HG02588 (cell line): ENCODE results near the gene LDHB.
"Not testable (repeated sequence)": the region's sequence is repeated elsewhere in the genome, so short reads cannot be mapped to it uniquely, and the experiment has no call there.

Experiments
- ATAC-seq: cut with Tn5 transposase; IDR thresholded peaks from one replicate; pipeline ENCODE4 v1.9.1; 2021; ENCODE audit warnings: mild to moderate bottlenecking, moderate library complexity; ENCODE audit not compliant: unreplicated experiment

The LDHB gene

DNA sequence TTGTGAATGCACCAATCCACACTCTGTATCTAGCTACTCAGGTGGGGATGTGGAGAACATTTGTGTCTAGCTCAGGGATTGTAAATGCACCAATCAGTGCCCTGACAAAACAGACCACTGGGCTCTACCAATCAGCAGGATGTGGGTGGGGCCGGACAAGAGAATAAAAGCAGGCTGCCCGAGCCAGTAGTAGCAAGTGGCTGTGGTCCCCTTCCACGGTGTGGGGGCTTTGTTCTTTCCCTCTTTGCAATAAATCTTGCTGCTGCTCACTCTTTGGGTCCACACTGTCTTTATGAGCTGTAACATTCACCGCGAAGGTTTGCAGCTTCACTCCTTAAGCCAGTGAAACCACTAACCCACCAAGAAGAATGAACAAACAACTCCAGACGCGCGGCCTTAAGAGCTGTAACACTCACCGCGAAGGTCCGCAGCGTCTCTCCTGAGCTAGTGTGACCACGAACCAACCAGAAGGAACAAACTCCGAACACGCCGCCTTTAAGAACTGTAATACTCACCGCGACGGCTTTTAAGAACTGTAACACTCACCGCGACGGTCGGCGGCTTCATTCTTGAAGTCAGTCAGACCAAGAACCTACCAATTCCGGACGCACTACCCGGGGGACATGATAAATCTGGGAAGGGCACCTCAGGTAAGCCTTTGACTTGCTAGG is 4.6 kb upstream of the LDHB start:
- ATAC-seq, result no peak

DNA sequence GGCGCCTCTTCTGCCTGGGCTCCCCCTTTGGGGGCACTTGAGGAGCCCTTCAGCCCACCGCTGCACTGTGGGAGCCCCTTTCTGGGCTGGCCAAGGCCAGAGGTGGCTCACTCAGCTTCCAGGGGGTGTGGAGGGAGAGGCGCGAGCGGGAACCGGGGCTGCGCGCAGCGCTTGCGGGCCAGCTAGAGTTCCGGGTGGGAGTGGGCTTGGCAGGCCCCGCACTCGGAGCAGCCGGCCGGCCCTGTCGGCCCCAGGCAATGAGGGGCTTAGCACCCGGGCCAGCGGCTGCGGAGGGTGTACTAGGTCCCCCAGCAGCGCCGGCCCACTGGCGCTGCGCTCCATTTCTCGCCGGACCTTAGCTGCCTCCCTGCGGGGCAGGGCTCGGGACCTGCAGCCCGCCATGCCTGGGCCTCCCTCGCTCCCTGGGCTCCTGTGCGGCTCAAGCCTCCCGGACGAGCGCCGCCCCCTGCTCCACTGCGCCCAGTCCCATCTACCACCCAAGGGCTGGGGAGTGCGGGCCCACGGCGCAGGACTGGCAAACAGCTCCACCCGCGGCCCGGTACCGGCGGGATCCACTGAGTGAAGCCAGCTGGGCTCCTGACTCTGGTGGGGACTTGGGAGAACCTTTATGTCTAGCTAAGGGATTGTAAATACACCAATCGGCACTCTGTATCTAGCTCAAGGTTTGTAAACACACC is 3.9 kb upstream of the LDHB start:
- ATAC-seq, result not testable (repeated sequence)

DNA sequence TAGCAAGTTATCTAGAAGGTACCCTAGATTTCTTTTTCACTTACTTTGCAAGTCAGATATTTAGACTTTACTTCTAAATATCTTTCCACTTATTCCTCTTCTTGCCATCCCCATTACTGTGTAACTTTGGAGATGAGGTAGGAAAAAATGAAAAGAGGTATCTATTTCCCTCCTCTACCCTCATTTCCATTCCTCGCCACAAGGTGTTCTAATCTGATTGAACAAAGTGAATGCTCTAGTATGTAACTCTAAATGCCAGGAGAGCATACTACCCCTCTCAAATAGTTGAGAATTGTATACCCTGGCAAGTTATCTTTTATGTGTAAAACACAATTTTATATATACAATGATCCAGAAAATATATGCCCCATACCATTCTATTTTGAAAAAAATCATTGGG is 1.7 kb upstream of the LDHB start:
- no peak for ATAC-seq

DNA sequence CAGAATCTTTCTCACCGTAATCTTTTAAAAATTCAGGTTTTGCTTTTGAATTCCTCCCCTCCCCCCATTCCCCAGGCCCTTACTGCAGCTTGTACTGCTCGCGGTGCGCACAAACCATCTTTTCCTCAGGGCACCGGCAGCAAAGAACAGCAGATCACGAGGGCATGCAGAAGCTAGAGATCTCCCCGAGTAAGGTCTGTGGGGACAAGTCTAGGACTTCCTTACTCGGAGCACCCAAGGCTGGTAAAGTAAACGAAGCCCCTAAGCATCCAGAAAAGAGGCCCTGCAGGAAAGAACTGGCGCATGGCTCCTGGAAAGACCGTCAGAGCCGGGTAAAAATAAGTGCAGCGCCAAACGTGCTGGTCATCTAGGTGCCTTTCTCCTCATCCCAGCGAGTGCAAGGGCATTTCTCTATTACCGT is 727 bp downstream of the LDHB start:
- ATAC-seq, result peak; percentile 33

DNA sequence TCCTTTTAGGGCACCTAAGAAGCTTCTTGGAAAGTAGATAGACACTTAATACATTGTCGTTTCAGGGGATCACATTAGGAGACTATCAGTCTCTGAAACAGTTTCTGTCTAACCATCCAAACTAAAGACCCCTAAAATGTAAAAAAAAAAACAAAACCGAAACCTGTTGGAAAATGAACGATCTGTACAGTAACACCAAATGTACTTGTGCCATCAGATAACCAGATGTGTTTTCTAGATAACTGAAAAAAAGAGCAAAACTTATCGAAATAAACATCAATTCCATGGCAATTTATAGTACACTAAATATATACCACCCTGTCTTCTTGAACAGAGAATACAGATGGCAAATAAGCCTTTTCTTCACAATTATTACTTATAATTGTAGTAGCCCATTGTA is 2.1 kb downstream of the LDHB start:
- ATAC-seq, result no peak

DNA sequence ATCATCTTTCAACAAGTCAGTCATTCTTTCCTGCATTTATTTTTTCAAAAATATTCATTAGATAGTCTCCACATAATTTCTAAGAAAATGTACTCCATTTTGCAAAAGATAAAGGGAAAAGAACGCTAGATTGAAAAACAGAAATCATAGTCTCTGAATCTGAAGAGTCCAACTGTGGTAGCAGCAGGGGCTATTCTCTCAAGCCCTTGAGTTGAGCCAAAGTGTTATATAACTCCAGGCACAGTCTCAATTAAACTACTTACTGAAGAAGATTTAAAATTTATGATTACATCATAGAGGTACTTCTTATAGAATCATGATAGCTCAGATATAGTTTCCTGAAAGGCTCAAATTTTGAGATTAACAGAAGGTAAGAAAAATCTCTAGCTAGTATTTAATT is 5.8 kb downstream of the LDHB start:
- no peak for ATAC-seq

DNA sequence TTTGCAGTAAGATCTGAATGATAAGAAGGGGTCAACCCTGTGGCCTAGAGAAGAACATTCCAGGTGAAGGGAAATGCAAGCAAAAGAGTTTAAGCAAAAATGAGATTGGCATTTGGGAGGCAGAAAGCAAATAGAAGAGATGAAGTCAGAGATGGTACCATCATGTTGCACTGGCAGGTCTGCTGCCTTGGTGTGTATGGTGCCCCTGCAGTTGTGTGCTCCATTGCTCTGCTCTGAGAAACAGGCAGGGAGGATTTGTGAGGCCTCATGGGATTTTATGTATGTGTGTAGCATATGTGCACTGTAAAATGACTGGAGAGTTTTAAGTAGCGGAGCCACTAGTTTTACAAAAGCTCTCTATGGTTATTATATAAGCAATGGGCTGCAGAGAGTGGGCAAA is 6.6 kb downstream of the LDHB start:
- no peak for ATAC-seq

DNA sequence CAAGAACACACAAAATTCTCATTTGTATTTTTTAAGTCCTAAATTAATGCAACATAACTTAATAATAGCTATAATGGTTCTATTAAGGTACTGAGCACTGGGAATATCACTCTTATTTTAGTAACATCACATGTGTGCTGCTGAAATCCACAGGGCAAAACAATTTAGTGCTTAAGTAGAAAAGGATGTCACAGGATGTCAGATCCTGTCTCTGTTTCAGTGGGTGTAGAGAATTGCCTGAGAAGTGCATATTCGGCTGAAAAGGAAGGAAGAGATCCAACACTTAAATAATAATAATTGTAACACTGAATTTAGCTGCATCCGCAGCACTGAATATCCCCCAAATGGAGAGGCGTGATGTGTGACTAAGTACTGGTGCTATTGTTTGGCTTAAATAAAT is 8.6 kb downstream of the LDHB start:
- no peak for ATAC-seq

DNA sequence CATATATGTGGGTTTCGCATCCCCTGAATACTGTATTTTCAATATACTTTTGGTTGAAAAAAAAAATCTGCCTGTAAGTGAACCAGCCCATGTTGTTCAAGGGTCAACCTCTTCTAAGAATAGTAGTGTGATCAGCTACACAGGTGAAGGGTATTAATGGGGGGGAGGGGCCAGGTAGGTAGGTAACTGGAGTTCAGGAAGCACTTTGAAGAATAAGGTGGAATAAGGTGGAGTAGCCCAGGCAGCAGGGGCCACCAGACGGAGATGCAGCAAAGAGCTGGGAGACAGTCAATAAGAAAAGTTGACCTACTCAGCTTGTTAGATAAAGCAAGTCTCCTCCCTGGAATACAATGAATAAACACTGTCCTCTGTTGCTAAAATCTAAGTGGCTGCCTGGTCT is 9.3 kb downstream of the LDHB start:
- no peak for ATAC-seq

DNA sequence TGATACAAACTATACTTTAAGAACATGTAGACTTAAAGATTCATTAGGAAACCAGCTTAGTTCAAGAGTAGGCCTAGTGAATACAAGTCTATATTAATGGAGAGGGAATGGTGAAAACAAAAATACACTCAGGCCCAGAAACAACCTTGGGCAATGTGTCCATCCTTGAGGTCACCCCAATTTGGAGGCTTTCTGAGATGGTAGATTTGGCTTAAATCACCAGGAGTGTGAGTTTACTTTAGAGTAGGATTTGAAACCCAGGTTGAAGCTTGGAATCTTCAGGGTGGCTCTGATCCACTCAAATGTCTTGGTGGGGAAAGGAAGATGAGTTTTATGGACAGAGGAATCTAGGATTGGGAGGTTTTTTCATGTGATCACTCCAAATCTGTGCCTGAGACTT is 10.5 kb downstream of the LDHB start:
- ATAC-seq, result no peak

DNA sequence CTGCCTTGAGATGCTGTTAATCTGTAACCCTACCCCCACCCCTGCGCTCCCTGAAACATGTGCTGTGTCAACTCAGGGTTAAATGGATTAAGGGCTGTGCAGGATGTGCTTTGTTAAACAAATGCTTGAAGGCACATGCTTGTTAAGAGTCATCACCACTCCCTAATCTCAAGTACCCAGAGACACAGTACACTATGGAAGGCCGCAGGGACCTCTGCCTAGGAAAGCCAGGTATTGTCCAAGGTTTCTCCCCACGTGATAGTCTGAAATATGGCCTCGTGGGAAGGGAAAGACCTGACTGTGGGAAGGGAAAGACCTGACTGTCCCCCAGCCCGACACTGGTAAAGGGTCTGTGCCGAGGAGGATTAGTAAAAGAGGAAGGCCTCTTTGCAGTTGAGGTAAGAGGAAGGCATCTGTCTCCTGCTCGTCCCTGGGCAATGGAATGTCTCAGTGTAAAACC is 12.6 kb downstream of the LDHB start:
- not testable (repeated sequence) for ATAC-seq

DNA sequence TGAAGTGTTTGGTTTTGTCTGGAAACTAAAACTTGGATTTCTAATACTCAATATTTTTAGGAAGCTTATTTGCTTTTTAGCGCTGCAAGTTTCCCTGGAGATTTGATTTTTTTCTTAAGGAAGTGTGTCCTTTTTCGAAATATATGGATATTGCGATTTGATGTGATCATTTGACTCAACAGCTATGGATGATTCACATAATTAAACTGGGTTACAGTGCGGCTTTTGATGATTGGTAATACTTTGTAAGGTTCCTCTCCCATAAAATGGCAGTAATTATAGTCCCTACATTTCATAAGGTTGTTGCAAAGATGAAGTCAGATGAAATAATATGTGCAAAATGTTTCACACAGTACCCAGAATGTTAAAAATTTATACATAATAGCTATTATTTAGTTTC is 13.1 kb downstream of the LDHB start:
- ATAC-seq, result no peak

DNA sequence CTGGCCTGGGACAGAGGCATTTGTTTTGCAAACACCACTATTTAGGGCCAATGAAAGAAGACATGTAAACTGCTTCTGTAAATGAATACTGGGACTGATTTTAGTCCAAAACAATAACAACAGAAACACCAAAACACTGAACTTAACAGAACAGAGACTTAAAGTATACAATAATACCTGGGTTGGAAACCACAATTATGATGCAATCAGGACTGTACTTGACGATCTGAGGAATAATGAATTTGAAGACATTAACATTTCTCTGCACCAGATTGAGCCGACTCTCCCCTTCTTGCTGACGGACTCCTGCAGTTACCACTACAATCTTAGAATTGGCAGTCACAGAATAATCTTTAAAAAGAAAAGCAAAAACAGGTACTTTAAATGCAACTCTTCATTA is 13.9 kb downstream of the LDHB start:
- ATAC-seq, result no peak

DNA sequence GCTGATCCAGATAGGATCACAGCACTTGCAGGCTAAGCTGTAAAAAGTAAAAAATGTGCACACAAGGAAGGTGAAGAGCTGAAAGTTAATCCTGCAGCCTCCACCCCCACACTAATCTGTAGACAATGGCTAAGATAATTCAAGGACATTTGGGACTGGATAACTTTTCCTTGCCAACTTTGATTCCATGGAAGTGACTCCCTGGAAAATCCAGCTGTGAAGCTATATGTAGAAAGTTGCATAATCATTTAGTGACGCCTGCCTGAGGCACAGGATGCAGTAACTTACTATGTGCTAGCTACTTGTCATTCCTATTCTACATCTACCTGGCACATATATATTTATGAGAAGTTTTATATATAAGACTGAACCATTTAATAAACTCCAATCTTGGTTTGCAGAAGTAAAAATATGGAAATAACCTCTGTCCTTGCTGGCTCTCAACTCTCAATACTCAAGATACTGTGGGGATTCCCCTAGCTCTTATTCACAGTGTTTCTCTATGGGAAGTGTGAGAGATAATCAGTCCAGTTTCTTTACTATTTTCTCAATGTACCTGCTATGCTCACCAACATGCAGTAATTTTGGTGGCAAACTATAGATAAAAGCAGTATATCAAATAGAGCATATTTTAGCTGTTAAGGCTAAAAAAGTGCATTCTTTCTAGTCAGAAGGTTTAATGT is 14.8 kb downstream of the LDHB start:
- peak; percentile 78 for ATAC-seq

DNA sequence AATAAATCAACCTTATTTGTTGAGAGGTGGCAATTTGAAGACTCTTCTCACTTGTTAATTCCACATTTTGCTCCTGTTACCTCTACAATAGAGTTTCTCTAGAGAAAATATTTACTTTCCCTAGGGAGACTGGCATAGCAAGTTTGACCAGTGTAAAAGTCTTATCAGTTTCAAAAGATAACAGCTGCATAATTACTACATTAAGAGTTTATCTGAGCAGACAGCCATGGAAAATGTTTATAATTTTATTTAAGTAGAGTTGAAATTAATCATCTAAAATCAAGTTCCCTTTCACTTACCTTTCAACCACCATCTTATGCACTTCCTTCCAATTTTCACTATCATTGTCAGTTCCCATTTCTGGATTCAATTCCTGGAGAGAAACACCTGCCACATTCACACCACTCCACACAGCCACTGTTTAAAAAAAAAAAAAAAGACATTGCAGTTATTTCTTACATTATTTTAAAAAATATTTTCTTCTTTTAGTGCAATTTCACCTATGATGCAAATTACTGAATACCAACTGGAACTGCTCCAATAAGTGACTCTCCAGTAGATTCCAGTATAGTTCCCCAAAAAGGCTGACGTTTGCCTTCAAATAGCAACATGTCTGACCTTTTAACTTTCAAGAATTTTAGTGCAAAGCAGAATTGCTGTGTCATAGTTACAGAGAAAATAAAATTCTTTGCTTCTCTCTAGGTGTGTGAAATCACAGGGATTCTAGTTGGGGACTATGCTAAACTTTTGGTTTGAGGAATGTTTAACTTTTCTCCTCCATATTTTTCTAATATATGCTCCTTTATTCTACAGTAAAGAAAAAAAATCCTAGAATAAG is 19.4 kb downstream of the LDHB start:
- no peak for ATAC-seq

DNA sequence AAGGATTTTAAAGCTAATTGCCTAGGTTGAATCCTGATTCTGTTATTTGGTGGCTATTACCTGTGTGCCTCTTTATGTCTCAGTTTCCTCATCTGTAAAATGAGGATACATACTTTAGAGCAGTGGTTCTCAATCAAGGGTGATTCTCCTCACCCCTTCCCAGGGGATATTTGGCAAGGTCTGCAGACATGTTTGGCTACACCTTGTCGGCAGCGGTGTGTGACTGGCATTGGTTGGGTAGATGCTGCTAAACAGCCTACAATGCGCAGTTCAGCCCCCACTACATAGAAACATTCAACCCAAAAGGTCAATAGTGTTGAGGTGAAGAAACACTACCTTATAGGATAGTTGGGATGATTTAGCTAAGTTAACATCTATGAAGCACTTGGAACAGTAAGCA is 23.4 kb downstream of the LDHB start:
- ATAC-seq, result no peak

DNA sequence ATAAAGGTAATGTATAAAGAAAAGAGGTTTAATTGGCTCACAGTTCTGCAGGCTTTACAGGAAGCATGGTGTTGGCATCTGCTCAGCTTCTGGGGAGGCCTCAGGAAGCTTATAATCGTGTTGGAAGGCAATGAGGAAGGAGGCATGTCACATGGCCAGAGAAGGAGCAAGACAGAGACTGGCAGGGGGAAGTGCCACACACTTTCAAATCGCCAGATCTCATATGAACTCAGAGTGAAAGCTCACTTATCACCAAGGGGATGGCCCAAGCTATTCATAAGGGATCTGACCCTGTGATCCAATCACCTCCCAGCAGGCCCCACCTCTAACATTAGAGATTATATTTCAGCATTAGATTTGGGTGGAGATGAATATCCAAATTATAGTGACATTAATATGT is 26.3 kb downstream of the LDHB start:
- ATAC-seq, result no peak

DNA sequence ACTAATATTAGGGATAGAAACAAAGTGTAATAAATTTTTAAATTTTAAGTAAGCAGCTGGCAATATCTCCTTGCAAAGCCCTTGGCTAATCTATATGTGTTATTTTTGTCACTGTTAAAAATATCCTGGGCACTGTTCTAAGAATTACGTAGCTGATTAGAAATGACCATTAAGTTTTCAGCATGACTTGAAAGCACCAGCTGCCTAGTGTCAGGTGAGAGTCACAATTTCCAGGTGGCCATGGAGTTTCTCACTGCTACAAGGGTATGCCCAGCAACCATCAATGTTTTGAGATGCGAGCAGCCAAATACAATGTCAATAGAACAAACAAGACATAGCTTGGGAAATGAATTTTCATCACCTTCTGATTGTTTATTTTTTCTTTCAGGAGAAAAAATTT is 29.7 kb downstream of the LDHB start:
- ATAC-seq, result no peak

DNA sequence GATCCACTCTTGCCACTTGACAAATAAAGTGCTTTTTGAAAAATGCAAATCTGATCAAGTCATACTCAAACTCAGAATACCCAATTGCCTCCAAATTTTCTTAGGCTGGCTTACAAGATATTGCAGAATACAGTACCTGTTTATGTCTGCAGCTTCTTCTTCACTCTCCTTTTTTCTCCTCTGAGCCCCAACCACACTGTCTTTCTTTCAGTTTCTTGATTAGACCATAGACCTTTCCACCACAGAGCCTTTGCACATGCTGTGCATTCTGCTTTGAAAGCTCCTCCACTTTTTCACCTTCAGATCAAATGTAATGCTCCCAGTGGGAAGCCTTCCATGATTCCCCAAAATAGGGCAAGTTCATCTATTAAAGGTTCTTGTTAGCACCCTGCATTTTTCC is 39.1 kb downstream of the LDHB start:
- ATAC-seq, result no peak

DNA sequence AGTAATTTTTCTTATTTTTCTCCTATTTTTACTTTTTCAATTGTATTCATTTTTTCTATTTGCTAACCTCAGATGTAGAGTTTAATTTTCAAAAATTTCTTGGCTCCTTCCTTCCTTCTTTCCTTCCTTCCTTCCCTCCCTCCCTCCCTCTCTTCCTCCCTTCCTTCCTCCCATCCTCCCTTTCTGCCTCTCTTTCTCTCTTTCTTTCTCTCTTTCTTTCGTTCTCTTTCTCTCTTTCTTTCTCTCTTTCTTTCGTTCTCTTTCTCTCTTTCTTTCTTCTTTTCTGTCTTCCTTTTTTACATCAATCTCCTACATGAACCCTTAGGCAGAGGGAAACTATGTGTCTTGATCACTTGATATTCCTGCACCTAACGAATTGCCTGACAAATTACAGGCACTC is 40.6 kb downstream of the LDHB start:
- ATAC-seq, result no peak

DNA sequence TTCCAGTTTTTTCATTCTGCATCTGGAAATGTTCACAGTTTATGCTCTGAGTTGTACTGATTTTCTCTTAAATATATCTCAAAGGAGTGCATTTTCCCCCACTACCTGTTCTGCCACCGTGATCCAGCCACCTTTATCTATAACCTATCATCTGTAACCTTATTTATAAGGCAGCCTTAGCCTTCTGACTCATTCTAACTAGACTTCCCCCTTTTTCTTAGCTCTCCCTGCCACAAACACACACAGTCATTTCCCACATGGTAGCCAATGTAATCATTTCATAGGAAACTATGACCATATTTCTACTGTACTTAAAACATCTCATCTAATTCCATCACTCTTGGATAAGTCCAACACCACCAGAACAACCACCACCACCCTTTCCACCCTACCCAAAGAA is 42.2 kb downstream of the LDHB start:
- no peak for ATAC-seq
